GM13977 (cell line): ENCODE measurements around the gene FAM135A.

Source experiments
- DNase-seq: peaks from one replicate; pipeline ENCODE4 v3.0.0; 2012; ENCODE audit warnings: low spot score
- CTCF ChIP-seq: IDR thresholded peaks from 2 replicates; pipeline ENCODE4 v1.5.1; 2012; ENCODE audit warnings: mild to moderate bottlenecking, control low read depth; ENCODE audit not compliant: insufficient read depth; ENCODE audit errors: extremely low read depth, missing control alignments
- in situ Hi-C: fragments of 300-500 bp; cut with MboI; formaldehyde crosslinking; loops from one replicate; pipeline ENCODE4 v1.12.0; 2022; ENCODE audit warnings: low sequenced_read_pairs, low pct_unique_long_range_greater_than_20kb, mixed read lengths, inconsistent platforms; ENCODE audit not compliant: unreplicated experiment

Gene FAM135A

GRCh38 chr6:70575899-70576495, 162.7 kb downstream of the FAM135A start:
- TF ChIP-seq CTCF = no peak
- in situ Hi-C loops = no loop called here
- DNase-seq = no peak

GRCh38 chr6:70586114-70586513, 172.8 kb downstream of the FAM135A start:
- in situ Hi-C loops = no loop called here
- no peak for TF ChIP-seq CTCF
- DNase-seq = peak; percentile 50

GRCh38 chr6:70590400-70590799, 177.1 kb downstream of the FAM135A start:
- no peak for TF ChIP-seq CTCF
- no peak for DNase-seq
- in situ Hi-C loops = no loop called here

GRCh38 chr6:70592391-70593117, 179.2 kb downstream of the FAM135A start:
- in situ Hi-C loops = no loop called here
- no peak for TF ChIP-seq CTCF
- DNase-seq = no peak

- in situ Hi-C loops = no loop called here
- TF ChIP-seq CTCF = no peak
- no peak for DNase-seq
Measured at GRCh38 chr6:70593118-70593486, 179.8 kb downstream of the FAM135A start.

GRCh38 chr6:70599187-70599586, 185.9 kb downstream of the FAM135A start:
- in situ Hi-C loops = no loop called here
- no peak for DNase-seq
- no peak for TF ChIP-seq CTCF
